Anterior cingulate cortex (tissue), 58 donors: ENCODE measurements around the gene ARPP21.

Experiments
- DNase-seq, 58 donors: peaks; one replicate each; lab custom pipeline; 2025; lab: John Stamatoyannopoulos, UW

Gene ARPP21

GRCh38 chr3:35640190-35641165 is 1.2 kb downstream of the ARPP21 start:
- DNase-seq = no peak

GRCh38 chr3:35641331-35641730 is 2.0 kb downstream of the ARPP21 start:
- no peak for DNase-seq

GRCh38 chr3:35641920-35642527 is 2.7 kb downstream of the ARPP21 start:
- DNase-seq = no peak

- no peak for DNase-seq
Observed at GRCh38 chr3:35643495-35643894, 4.2 kb downstream of the ARPP21 start.

GRCh38 chr3:35644451-35644850 is 5.1 kb downstream of the ARPP21 start:
- DNase-seq = no peak

- no peak for DNase-seq
Observed at GRCh38 chr3:35645189-35645588, 5.9 kb downstream of the ARPP21 start.

- DNase-seq = no peak
Observed at GRCh38 chr3:35646081-35646480, 6.8 kb downstream of the ARPP21 start.

- no peak for DNase-seq
Observed at GRCh38 chr3:35647461-35647860, 8.1 kb downstream of the ARPP21 start.

- no peak for DNase-seq
Observed at GRCh38 chr3:35648347-35648746, 9.0 kb downstream of the ARPP21 start.

- DNase-seq = no peak
Observed at GRCh38 chr3:35649405-35649804, 10.1 kb downstream of the ARPP21 start.

GRCh38 chr3:35651426-35651825 is 12.1 kb downstream of the ARPP21 start:
- no peak for DNase-seq

GRCh38 chr3:35651851-35652250 is 12.5 kb downstream of the ARPP21 start:
- DNase-seq = no peak

GRCh38 chr3:35653347-35653746 is 14.0 kb downstream of the ARPP21 start:
- no peak for DNase-seq

GRCh38 chr3:35654476-35654875 is 15.2 kb downstream of the ARPP21 start:
- no peak for DNase-seq

GRCh38 chr3:35658686-35659085 is 19.4 kb downstream of the ARPP21 start:
- no peak for DNase-seq

GRCh38 chr3:35659768-35660167 is 20.4 kb downstream of the ARPP21 start:
- DNase-seq = no peak

GRCh38 chr3:35663471-35663870 is 24.1 kb downstream of the ARPP21 start:
- peak in 1 of 58 donors; percentile 55 for DNase-seq

GRCh38 chr3:35664460-35664919 is 25.2 kb downstream of the ARPP21 start:
- peak in 57 of 58 donors; percentile 41 to 92 (median 78) for DNase-seq

- no peak for DNase-seq
Observed at GRCh38 chr3:35665390-35666055, 26.2 kb downstream of the ARPP21 start.

- no peak for DNase-seq
Observed at GRCh38 chr3:35666888-35667287, 27.6 kb downstream of the ARPP21 start.

GRCh38 chr3:35670408-35670965 is 31.2 kb downstream of the ARPP21 start:
- peak in 3 of 58 donors; percentile 23 to 44 (median 33) for DNase-seq
